MM.1S (cell line): ENCODE results near the gene PLEKHM1.

Experiments used
- DNase-seq: peaks from one replicate; pipeline ENCODE4 v3.0.0-alpha.2; 2015
- H2AFZ ChIP-seq: fragments of 300-600 bp; sonication (generic); 2 replicates; pipeline ENCODE4 v1.6.0; 2016; ENCODE audit warnings: antibody characterized with exemption, low read length
- H3F3A ChIP-seq: fragments of 300-600 bp; sonication (generic); 2 replicates; pipeline ENCODE4 v1.6.1; 2016; ENCODE audit warnings: mild to moderate bottlenecking, antibody characterized with exemption, low read length, moderate library complexity, mixed read lengths; ENCODE audit not compliant: insufficient read depth
- H3K27ac ChIP-seq: fragments of 300-600 bp; sonication (generic); 2 replicates; pipeline ENCODE4 v1.5.1; 2016; ENCODE audit warnings: mild to moderate bottlenecking, low read length
- H3K27me3 ChIP-seq: fragments of 300-600 bp; sonication (generic); replicated peaks from 2 replicates; pipeline ENCODE4 v1.6.0; 2016; ENCODE audit warnings: low read length; ENCODE audit not compliant: insufficient read depth
- H3K36me3 ChIP-seq: fragments of 300-600 bp; sonication (generic); replicated peaks from 2 replicates; pipeline ENCODE4 v1.6.1; 2016; ENCODE audit warnings: mild to moderate bottlenecking, low read length, mixed read lengths; ENCODE audit not compliant: insufficient read depth
- H3K4me1 ChIP-seq: fragments of 300-600 bp; sonication (generic); 2 replicates; pipeline ENCODE4 v1.6.1; 2016; ENCODE audit warnings: low read length, mixed read lengths
- H3K4me2 ChIP-seq: fragments of 300-600 bp; sonication (generic); 2 replicates; pipeline ENCODE4 v1.6.0; 2016; ENCODE audit warnings: low read depth, low read length
- H3K4me3 ChIP-seq: fragments of 300-600 bp; sonication (generic); 2 replicates; pipeline ENCODE4 v1.5.1; 2016; ENCODE audit warnings: low read length, mixed read lengths
- H3K79me2 ChIP-seq: fragments of 300-600 bp; sonication (generic); 2 replicates; pipeline ENCODE4 v1.6.1; 2016; ENCODE audit warnings: mixed run types, low read length, mixed read lengths
- H3K9ac ChIP-seq: fragments of 300-600 bp; sonication (generic); 2 replicates; pipeline ENCODE4 v1.6.1; 2016; ENCODE audit warnings: low read length, mixed read lengths
- H3K9me2 ChIP-seq: fragments of 300-600 bp; sonication (generic); replicated peaks from 2 replicates; pipeline ENCODE4 v1.6.1; 2016; ENCODE audit warnings: mild to moderate bottlenecking, low read length, mixed read lengths; ENCODE audit not compliant: insufficient read depth
- H3K9me3 ChIP-seq: fragments of 300-600 bp; sonication (generic); replicated peaks from 2 replicates; pipeline ENCODE4 v1.6.1; 2016; ENCODE audit warnings: mild to moderate bottlenecking, low read length, mixed read lengths; ENCODE audit not compliant: insufficient read depth
- H4K20me1 ChIP-seq: fragments of 300-600 bp; sonication (generic); 2 replicates; pipeline ENCODE4 v1.6.1; 2016; ENCODE audit warnings: mild to moderate bottlenecking, low read length, moderate library complexity, mixed read lengths; ENCODE audit not compliant: insufficient read depth
- CTCF ChIP-seq: fragments of 300-600 bp; sonication (generic); IDR thresholded peaks from 2 replicates; pipeline ENCODE4 v1.5.1; 2016; ENCODE audit warnings: antibody characterized with exemption, low read length, mixed read lengths
- EZH2 ChIP-seq: fragments of 300-600 bp; sonication (generic); optimal IDR thresholded peaks from 2 replicates; pipeline ENCODE3; 2017; ENCODE audit warnings: low read depth, mild to moderate bottlenecking, antibody characterized with exemption, low read length, mixed read lengths
- EZH2phosphoT487 ChIP-seq: fragments of 300-600 bp; sonication (generic); IDR thresholded peaks from 2 replicates; pipeline ENCODE4 v1.6.1; 2018; ENCODE audit warnings: antibody characterized with exemption, low read length

The PLEKHM1 gene

GRCh38 chr17:45436625-45437464, 53.7 kb downstream of the PLEKHM1 start:
- Histone ChIP-seq H3K27me3 (no peaks in the 10 kb centered on the region), H3K9ac (no peak overlapping the region), H3K36me3 (no peaks in the 10 kb centered on the region), H3K4me1 (peaks cover 33% of the 10 kb centered on the region), H3K9me3 (no peaks in the 10 kb centered on the region), H4K20me1 (no peaks in the 10 kb centered on the region), H3K27ac (no peak overlapping the region), H2AFZ (no peak overlapping the region), H3K79me2 (no peaks in the 10 kb centered on the region), H3F3A (peaks cover 24% of the 10 kb centered on the region), H3K4me2 (no peak overlapping the region), H3K9me2 (no peaks in the 10 kb centered on the region), H3K4me3 (no peak overlapping the region)
- TF ChIP-seq CTCF (no peak), EZH2phosphoT487 (no peak), EZH2 (no peak)
- no peak for DNase-seq

GRCh38 chr17:45436161-45436560, 54.4 kb downstream of the PLEKHM1 start:
- Histone ChIP-seq H3K9me3 (no peaks in the 10 kb centered on the region), H3K9me2 (no peaks in the 10 kb centered on the region), H3F3A (peaks cover 23% of the 10 kb centered on the region), H3K9ac (no peak overlapping the region), H3K79me2 (peaks cover 4% of the 10 kb centered on the region), H3K27ac (no peak overlapping the region), H3K4me3 (no peak overlapping the region), H3K4me2 (no peak overlapping the region), H4K20me1 (no peaks in the 10 kb centered on the region), H3K36me3 (no peaks in the 10 kb centered on the region), H3K27me3 (no peaks in the 10 kb centered on the region), H2AFZ (no peak overlapping the region), H3K4me1 (peaks cover 26% of the 10 kb centered on the region)
- TF ChIP-seq EZH2phosphoT487 = no peak
- no peak for TF ChIP-seq EZH2
- TF ChIP-seq CTCF = no peak
- DNase-seq = no peak

- Histone ChIP-seq H3K27ac (no peak overlapping the region), H2AFZ (no peak overlapping the region), H3K9ac (no peak overlapping the region), H3K9me2 (no peaks in the 10 kb centered on the region), H3K4me3 (no peak overlapping the region), H3K4me1 (peaks cover 21% of the 10 kb centered on the region), H3K4me2 (no peak overlapping the region), H3K79me2 (peaks cover 10% of the 10 kb centered on the region), H4K20me1 (no peaks in the 10 kb centered on the region), H3K9me3 (no peaks in the 10 kb centered on the region), H3K27me3 (no peaks in the 10 kb centered on the region), H3F3A (peaks cover 23% of the 10 kb centered on the region), H3K36me3 (no peaks in the 10 kb centered on the region)
- TF ChIP-seq EZH2phosphoT487 = no peak
- TF ChIP-seq EZH2 = no peak
- no peak for TF ChIP-seq CTCF
- no peak for DNase-seq
These were observed 55.0 kb downstream of the PLEKHM1 start for GRCh38 chr17:45435481-45435880.
